MCF 10A (cell line): ENCODE results near the gene ABHD14A. TPM values are rescaled to one million over a fixed set of nuclear protein-coding genes. Genes with fewer than 3 reads are reported as not detected.

ENCODE experiments used
- BruUV-seq: library from RNA; stranded (reverse); fragments of 400-500 nt; replicated peaks from 2 replicates; lab custom pipeline; 2021; lab: Mats Ljungman, UMichigan
- CTCF ChIA-PET: fragments of 300-600 bp; sonication (Branson Sonifier 250); formaldehyde crosslinking; extraction: SDS; loops from one replicate; lab custom pipeline; 2021; ENCODE audit warnings: antibody characterized with exemption, inconsistent platforms; lab: Yijun Ruan, JAX
- POLR2A ChIA-PET: fragments of 300-600, 350-650 bp; sonication (Branson Sonifier 250); formaldehyde crosslinking; extraction: SDS; loops from one replicate; lab custom pipeline; 2020; ENCODE audit warnings: antibody characterized with exemption, inconsistent platforms; lab: Yijun Ruan, JAX
- DNase-seq: peaks from one replicate; pipeline ENCODE4 v3.0.0-alpha.2; 2018; ENCODE audit not compliant: unreplicated experiment
- H3K27ac Mint-ChIP-seq: one replicate; pipeline ENCODE4 v1.8.0; 2022; ENCODE audit warnings: mild to moderate bottlenecking, low read depth, mixed read lengths; ENCODE audit not compliant: unreplicated experiment
- H3K27me3 Mint-ChIP-seq: one replicate; pipeline ENCODE4 v1.8.0; 2022; ENCODE audit warnings: mixed read lengths; ENCODE audit not compliant: insufficient read depth, unreplicated experiment
- H3K36me3 Mint-ChIP-seq: one replicate; pipeline ENCODE4 v1.8.0; 2022; ENCODE audit warnings: mild to moderate bottlenecking, moderate library complexity, mixed read lengths; ENCODE audit not compliant: insufficient read depth, unreplicated experiment
- H3K4me1 Mint-ChIP-seq: one replicate; pipeline ENCODE4 v1.8.0; 2022; ENCODE audit warnings: mixed read lengths; ENCODE audit not compliant: insufficient read depth, unreplicated experiment
- H3K4me3 Mint-ChIP-seq: one replicate; pipeline ENCODE4 v1.8.0; 2022; ENCODE audit warnings: mild to moderate bottlenecking, moderate library complexity, mixed read lengths; ENCODE audit not compliant: unreplicated experiment
- H3K9me3 Mint-ChIP-seq: one replicate; pipeline ENCODE4 v1.8.0; 2022; ENCODE audit warnings: mixed read lengths; ENCODE audit not compliant: unreplicated experiment
- CTCF ChIP-seq: fragments of 200-600 bp; IDR thresholded peaks from one replicate; pipeline ENCODE4 v1.8.0; 2022; ENCODE audit warnings: antibody characterized with exemption, mild to moderate bottlenecking; ENCODE audit not compliant: unreplicated experiment
- intact Hi-C: fragments of 100-400 bp; cut with micrococcal nuclease; formaldehyde crosslinking; loops from 2 replicates; pipeline ENCODE4 v1.14.1; 2022
- total RNA-seq: library from RNA; stranded (reverse); gene quantifications from 2 replicates; pipeline ENCODE4 v1.2.3, GENCODE V29; 2022

ABHD14A gene
- total RNA-seq, 1 experiment from 2014 or later = 8.1 TPM

GRCh38 chr3:51997172-51997571 lies 22.3 kb downstream of the ABHD14A start:
- DNase-seq = no peak
- ChIA-PET CTCF (interaction anchor here (0.6 to 2.3 kb wide), 4 partner anchors 15 to 239 kb away, joined by 3 to 18 read pairs (median 5); partner anchors contain the start of gene DUSP7), POLR2A (interaction anchor here (1.0 to 1.9 kb wide), 6 partner anchors 14 to 158 kb away, joined by 3 to 10 read pairs (median 4); partner anchors contain the start of genes PARP3 and RRP9)
- TF ChIP-seq CTCF = no peak
- Mint-ChIP-seq H3K4me1 (peaks cover 8% of the 10 kb centered on the region), H3K36me3 (peaks cover 40% of the 10 kb centered on the region), H3K27me3 (no peaks in the 10 kb centered on the region), H3K4me3 (no peak overlapping the region), H3K9me3 (no peaks in the 10 kb centered on the region), H3K27ac (no peak overlapping the region)
- BruUV-seq = no TSS peak
- intact Hi-C loops = no loop called here

- H3K27ac Mint-ChIP-seq = no peak overlapping the region
- CTCF ChIA-PET = interaction anchor here (0.6 to 2.3 kb wide), 11 partner anchors 16 to 430 kb away, joined by 3 to 18 read pairs (median 4); partner anchors contain the start of gene DUSP7
- no peak for TF ChIP-seq CTCF
- POLR2A ChIA-PET = interaction anchor here (0.6 to 1.9 kb wide), 7 partner anchors 15 to 281 kb away, joined by 3 to 10 read pairs (median 3); partner anchors contain the start of genes PARP3, RRP9 and WDR82
- no TSS peak for BruUV-seq
- no peak overlapping the region for H3K4me3 Mint-ChIP-seq
- H3K27me3 Mint-ChIP-seq = no peaks in the 10 kb centered on the region
- H3K4me1 Mint-ChIP-seq = peaks cover 8% of the 10 kb centered on the region
- DNase-seq = peak; percentile 64
- intact Hi-C loops = no loop called here
- peaks cover 31% of the 10 kb centered on the region for H3K36me3 Mint-ChIP-seq
- no peaks in the 10 kb centered on the region for H3K9me3 Mint-ChIP-seq
Observed at GRCh38 chr3:51997935-51998596, 23.2 kb downstream of the ABHD14A start.

- H3K27ac Mint-ChIP-seq = no peak overlapping the region
- peaks cover 24% of the 10 kb centered on the region for H3K36me3 Mint-ChIP-seq
- no peak for TF ChIP-seq CTCF
- intact Hi-C loops = no loop called here
- no peak for DNase-seq
- no peak overlapping the region for H3K4me3 Mint-ChIP-seq
- ChIA-PET POLR2A (interaction anchor here (0.6 to 1.9 kb wide), 4 partner anchors 55 to 280 kb away, joined by 3 to 10 read pairs (median 6); partner anchors contain the start of genes PARP3, RRP9 and WDR82), CTCF (interaction anchor here (0.6 to 2.3 kb wide), 10 partner anchors 17 to 429 kb away, joined by 3 to 18 read pairs (median 4); partner anchors contain the start of gene RRP9)
- H3K4me1 Mint-ChIP-seq = peaks cover 8% of the 10 kb centered on the region
- BruUV-seq = no TSS peak
- H3K27me3 Mint-ChIP-seq = no peaks in the 10 kb centered on the region
- no peaks in the 10 kb centered on the region for H3K9me3 Mint-ChIP-seq
Observed at GRCh38 chr3:51998774-51999173, 23.9 kb downstream of the ABHD14A start.

GRCh38 chr3:51999846-52000245 lies 25.0 kb downstream of the ABHD14A start:
- no peak for TF ChIP-seq CTCF
- BruUV-seq = no TSS peak
- CTCF ChIA-PET = interaction anchor here (1.2 to 8.6 kb wide), 7 partner anchors 11 to 151 kb away, joined by 3 to 230 read pairs (median 27); partner anchors contain the start of genes DUSP7 and RRP9
- POLR2A ChIA-PET = interaction anchor here (4.9 kb wide), 1 partner anchor 54 kb away, joined by 34 read pairs; no protein-coding TSS in a partner anchor
- Mint-ChIP-seq H3K9me3 (no peaks in the 10 kb centered on the region), H3K4me3 (no peak overlapping the region), H3K27ac (no peak overlapping the region), H3K4me1 (peaks cover 8% of the 10 kb centered on the region), H3K27me3 (no peaks in the 10 kb centered on the region), H3K36me3 (peaks cover 13% of the 10 kb centered on the region)
- no peak for DNase-seq
- intact Hi-C loops = loop anchor here (5.0 to 10.0 kb wide), 2 partner anchors 215 to 337 kb away; no protein-coding TSS in a partner anchor
